IPS-20b (cell line): Measurements from ENCODE around the gene BANF2.
"Not testable (repeated sequence)": the region's sequence is repeated elsewhere in the genome, so short reads cannot be mapped to it uniquely, and the experiment has no call there.

Experiments
- H3K27ac ChIP-seq: one replicate; pipeline ENCODE4 v1.5.1; 2013; ENCODE audit warnings: low read length
- H3K27me3 ChIP-seq: 2 replicates; pipeline ENCODE4 v1.6.1; 2013; ENCODE audit warnings: mild to moderate bottlenecking, low read length, inconsistent platforms; ENCODE audit not compliant: insufficient read depth
- H3K36me3 ChIP-seq: 2 replicates; pipeline ENCODE4 v1.6.1; 2013; ENCODE audit warnings: low read depth, mild to moderate bottlenecking, inconsistent platforms, low read length, moderate library complexity; ENCODE audit not compliant: insufficient read depth
- H3K4me1 ChIP-seq: 2 replicates; pipeline ENCODE4 v1.6.1; 2013; ENCODE audit warnings: mild to moderate bottlenecking, control low read depth, inconsistent platforms, low read length, moderate library complexity; ENCODE audit not compliant: insufficient read depth
- H3K4me3 ChIP-seq: 2 replicates; pipeline ENCODE4 v1.5.1; 2013; ENCODE audit warnings: mild to moderate bottlenecking, low read length, inconsistent platforms
- H3K9ac ChIP-seq: 2 replicates; pipeline ENCODE4 v1.6.1; 2013; ENCODE audit warnings: low read depth, mild to moderate bottlenecking, inconsistent platforms, low read length, moderate library complexity
- H3K9me3 ChIP-seq: 2 replicates; pipeline ENCODE4 v1.6.1; 2013; ENCODE audit warnings: mild to moderate bottlenecking, low read depth, low read length, inconsistent platforms; ENCODE audit not compliant: insufficient read depth

BANF2 gene

DNA sequence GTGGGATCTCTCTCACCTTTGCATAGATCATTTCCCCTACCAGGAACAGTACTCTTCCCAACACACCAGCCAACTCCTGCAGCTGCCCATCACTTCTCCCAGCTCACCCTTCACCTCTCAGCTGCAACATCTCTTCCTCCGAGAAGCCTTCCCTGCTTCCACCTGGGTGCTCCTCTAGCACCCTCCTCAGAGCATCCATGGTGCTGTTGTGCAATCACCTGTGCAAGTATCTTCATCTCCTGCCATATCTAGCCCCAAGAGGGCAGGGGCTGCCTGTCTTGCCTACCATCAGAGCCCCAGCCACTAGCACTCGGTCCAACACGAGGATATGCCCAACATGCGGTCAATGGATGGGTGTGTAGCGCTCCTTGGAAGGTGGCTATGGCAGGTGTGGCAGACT, 75.8 kb downstream of the BANF2 start:
- Histone ChIP-seq H3K4me3 (no peak overlapping the region), H3K9me3 (peaks cover 12% of the 10 kb centered on the region), H3K36me3 (no peaks in the 10 kb centered on the region), H3K27me3 (no peaks in the 10 kb centered on the region), H3K9ac (no peak overlapping the region), H3K4me1 (peaks cover 8% of the 10 kb centered on the region; the same call in 1 of the 2 replicates), H3K27ac (no peak overlapping the region)

DNA sequence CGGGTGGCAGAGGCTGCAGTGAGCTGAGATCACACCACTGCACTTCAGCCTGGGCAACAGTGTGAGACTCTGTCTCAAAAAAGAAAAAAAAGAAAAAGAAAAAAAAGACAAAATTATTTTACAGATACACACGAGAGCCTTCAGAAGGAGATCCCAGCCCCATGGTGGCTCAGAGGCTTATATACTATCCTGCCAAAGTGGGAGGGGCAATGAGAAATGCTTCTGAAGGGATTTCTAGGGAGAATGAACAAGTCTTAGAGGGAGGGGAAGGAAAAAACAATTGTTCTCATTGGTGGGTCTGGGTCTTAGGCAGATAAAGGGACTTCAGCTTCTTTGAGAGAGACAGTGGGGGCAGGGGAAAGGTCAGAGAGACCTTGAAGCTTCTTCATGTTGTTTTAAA, 76.8 kb downstream of the BANF2 start:
- Histone ChIP-seq H3K36me3 (no peaks in the 10 kb centered on the region), H3K27me3 (no peaks in the 10 kb centered on the region), H3K27ac (no peak overlapping the region), H3K9me3 (peaks cover 12% of the 10 kb centered on the region), H3K4me3 (no peak overlapping the region), H3K9ac (no peak overlapping the region), H3K4me1 (peaks cover 4% of the 10 kb centered on the region; the same call in 1 of the 2 replicates)

DNA sequence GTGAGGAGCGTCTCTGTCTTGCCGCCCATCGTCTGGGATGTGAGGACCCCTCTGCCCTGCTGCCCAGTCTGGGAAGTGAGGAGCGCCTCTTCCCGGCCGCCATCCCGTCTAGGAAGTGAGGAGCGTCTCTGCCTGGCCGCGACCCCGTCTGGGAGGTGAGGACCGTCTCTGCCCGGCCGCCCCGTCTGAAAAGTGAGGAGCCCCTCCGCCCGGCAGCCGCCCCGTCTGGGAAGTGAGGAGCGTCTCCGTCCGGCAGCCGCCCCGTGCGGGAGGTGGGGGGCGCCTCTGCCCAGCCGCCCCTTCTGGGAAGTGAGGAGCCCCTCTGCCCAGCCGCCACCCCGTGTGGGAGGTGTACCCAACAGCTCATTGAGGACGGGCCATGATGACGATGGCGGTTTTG, 79.2 kb downstream of the BANF2 start:
- not testable (repeated sequence) for H3K27me3 ChIP-seq, H3K27ac ChIP-seq, H3K4me1 ChIP-seq, H3K4me3 ChIP-seq, H3K9ac ChIP-seq, H3K36me3 ChIP-seq
- H3K9me3 ChIP-seq: peaks cover 12% of the 10 kb centered on the region

DNA sequence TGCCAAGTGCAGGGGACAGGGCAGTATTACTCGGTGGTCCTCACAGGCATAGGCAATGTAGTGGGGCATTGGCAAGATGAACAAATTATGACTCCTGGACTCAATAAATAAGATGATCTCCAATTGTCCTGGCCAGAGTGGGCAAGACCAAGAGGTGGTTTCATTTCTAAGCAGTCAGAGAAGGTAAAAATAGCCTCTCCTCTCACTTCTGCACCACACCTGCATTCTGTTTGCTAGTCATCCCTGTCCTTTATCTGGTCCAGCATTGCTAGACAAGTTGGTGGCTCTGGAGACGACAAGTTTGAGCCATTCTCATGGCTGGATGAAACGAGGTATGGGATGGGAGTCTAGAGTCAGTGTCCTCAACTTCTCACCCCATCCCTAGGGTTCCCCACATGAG, 83.0 kb downstream of the BANF2 start:
- Histone ChIP-seq H3K9me3 (peaks cover 4% of the 10 kb centered on the region), H3K4me3 (no peak overlapping the region), H3K36me3 (no peaks in the 10 kb centered on the region), H3K4me1 (peaks cover 3% of the 10 kb centered on the region; the same call in 1 of the 2 replicates), H3K27ac (no peak overlapping the region), H3K27me3 (no peaks in the 10 kb centered on the region), H3K9ac (no peak overlapping the region)

DNA sequence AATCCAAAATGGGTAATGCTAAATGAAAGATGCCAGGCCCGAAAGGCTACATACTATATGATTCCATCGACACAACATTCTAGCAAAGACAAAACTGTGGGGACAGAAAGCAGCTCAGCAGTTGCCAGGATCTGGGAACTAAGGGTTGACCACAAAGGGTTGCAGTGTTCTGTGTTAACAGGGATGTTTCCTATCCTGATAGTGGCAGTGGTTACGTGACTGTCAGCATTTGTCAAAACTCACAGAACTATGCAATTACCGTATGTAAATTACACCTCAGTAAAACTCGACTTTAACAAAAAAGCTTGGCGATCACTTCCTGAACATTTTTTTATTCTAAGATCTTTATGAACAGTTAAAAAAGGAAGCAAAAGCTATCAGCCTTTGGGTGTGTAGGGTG, 83.9 kb downstream of the BANF2 start:
- no peak overlapping the region for H3K4me3 ChIP-seq
- no peak overlapping the region for H3K9ac ChIP-seq
- H3K27me3 ChIP-seq: no peaks in the 10 kb centered on the region
- H3K9me3 ChIP-seq: no peaks in the 10 kb centered on the region
- peaks cover 3% of the 10 kb centered on the region; the same call in 1 of the 2 replicates for H3K4me1 ChIP-seq
- H3K27ac ChIP-seq: no peak overlapping the region
- H3K36me3 ChIP-seq: no peaks in the 10 kb centered on the region

DNA sequence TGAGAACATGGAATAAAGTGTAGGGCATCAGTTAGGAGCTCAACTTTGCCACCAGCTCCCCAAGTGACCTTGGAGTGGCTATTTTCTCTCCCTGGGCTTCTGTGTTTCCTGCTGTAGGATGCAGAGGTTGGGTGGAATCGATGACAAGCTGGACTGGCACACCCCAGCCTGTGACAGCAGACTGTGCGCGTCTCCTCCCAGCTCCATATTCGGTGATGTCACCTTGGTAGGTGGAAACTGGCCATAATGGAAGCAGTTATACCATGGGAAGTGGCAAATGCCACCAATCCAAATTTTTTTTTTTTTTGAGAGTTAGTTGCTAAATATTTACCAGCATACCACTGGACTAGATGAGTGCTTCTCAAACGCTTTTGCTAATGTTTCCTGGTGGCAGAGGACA, 85.2 kb downstream of the BANF2 start:
- Histone ChIP-seq H3K9me3 (no peaks in the 10 kb centered on the region), H3K9ac (no peak overlapping the region), H3K36me3 (no peaks in the 10 kb centered on the region), H3K27ac (no peak overlapping the region), H3K4me3 (no peak overlapping the region), H3K27me3 (no peaks in the 10 kb centered on the region), H3K4me1 (peaks cover 3% of the 10 kb centered on the region; the same call in 1 of the 2 replicates)
